Measurements from ENCODE around the gene ATRNL1. TPM values are rescaled to one million over a fixed set of nuclear protein-coding genes. Genes with fewer than 3 reads are reported as not detected.

Gene ATRNL1
- total RNA-seq, 1 donor from 2014 or later = 16.4 TPM

DNA sequence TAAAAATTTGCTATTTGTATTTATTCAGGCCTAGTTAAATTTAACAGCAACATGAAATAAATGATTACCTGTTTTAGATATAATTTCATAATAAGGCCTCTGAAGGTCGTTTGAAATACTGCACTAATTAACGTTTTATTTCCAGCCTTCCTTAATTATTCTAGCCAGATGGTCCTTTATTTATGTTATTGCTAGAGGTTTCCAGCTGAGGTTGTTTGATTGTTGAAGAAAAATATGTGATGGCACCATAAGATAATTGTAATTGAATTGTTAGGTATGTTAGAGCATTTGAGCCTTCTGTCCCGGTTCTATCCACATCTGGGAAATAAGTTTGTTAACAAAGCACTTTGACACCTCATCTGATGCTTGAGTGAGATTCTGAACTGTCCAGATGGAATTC lies 556.1 kb downstream of the ATRNL1 start:
- Histone ChIP-seq H3K9ac (no peak overlapping the region), H3F3A (ENCODE audit: low read depth) (no peaks in the 10 kb centered on the region), H3K4me1 (no peaks in the 10 kb centered on the region), H3K79me2 (ENCODE audit: low read depth) (no peaks in the 10 kb centered on the region), H3K9me3 (ENCODE audit: low read depth) (no peaks in the 10 kb centered on the region), H3K36me3 (no peaks in the 10 kb centered on the region), H3K27ac (no peak overlapping the region), H3K4me3 (no peak overlapping the region), H3K27me3 (no peaks in the 10 kb centered on the region), H4K20me1 (ENCODE audit: low read depth) (no peaks in the 10 kb centered on the region), H2AFZ (replicated peaks) (no peak overlapping the region), H3K4me2 (no peak overlapping the region)
- Mint-ChIP-seq H3K4me3 (no peak overlapping the region), H3K9me3 (no peaks in the 10 kb centered on the region), H3K4me1 (peaks cover 3% of the 10 kb centered on the region), H3K36me3 (no peaks in the 10 kb centered on the region), H3K27me3 (ENCODE audit: insufficient read depth, low read depth) (no peaks in the 10 kb centered on the region), H3K27ac (no peak overlapping the region)
- no peak for DNase-seq (ENCODE audit: low spot score)
- TF ChIP-seq EZH2 (IDR thresholded peaks at IDR 0.05) (no peak), EZH2phosphoT487 (IDR thresholded peaks at IDR 0.05) (no peak)
- TF ChIP-seq, protein P1, sequence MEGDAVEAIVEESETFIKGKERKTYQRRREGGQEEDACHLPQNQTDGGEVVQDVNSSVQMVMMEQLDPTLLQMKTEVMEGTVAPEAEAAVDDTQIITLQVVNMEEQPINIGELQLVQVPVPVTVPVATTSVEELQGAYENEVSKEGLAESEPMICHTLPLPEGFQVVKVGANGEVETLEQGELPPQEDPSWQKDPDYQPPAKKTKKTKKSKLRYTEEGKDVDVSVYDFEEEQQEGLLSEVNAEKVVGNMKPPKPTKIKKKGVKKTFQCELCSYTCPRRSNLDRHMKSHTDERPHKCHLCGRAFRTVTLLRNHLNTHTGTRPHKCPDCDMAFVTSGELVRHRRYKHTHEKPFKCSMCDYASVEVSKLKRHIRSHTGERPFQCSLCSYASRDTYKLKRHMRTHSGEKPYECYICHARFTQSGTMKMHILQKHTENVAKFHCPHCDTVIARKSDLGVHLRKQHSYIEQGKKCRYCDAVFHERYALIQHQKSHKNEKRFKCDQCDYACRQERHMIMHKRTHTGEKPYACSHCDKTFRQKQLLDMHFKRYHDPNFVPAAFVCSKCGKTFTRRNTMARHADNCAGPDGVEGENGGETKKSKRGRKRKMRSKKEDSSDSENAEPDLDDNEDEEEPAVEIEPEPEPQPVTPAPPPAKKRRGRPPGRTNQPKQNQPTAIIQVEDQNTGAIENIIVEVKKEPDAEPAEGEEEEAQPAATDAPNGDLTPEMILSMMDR (IDR thresholded peaks at IDR 0.05) = no peak

DNA sequence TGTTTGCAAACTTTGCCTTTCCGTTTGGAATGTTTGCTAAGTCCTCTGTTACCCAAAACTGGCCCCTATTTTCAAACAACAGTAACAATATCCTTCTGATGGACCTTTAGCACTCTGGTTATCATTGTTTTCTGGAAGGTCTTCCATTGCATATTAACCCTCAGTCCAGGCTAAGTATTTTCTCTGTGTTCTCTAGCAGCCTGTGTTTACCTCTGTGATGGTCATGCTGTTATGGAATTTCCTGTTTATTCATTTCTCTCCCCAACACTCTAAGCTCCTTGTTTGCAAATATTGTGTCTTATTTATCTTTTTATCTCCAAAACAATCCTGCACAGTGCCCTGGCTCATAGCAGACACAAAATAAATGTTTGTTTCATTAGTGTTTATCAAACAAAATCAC lies 560.3 kb downstream of the ATRNL1 start:
- Histone ChIP-seq H3K4me2 (no peak overlapping the region), H3K27me3 (no peaks in the 10 kb centered on the region), H3K4me1 (no peaks in the 10 kb centered on the region), H4K20me1 (ENCODE audit: low read depth) (no peaks in the 10 kb centered on the region), H3K27ac (no peak overlapping the region), H3K79me2 (ENCODE audit: low read depth) (no peaks in the 10 kb centered on the region), H3K9ac (no peak overlapping the region), H3K36me3 (no peaks in the 10 kb centered on the region), H3K9me3 (ENCODE audit: low read depth) (no peaks in the 10 kb centered on the region), H3K4me3 (no peak overlapping the region), H2AFZ (replicated peaks) (no peak overlapping the region), H3F3A (ENCODE audit: low read depth) (no peaks in the 10 kb centered on the region)
- Mint-ChIP-seq H3K27me3 (ENCODE audit: insufficient read depth, low read depth) (no peaks in the 10 kb centered on the region), H3K36me3 (no peaks in the 10 kb centered on the region), H3K9me3 (no peaks in the 10 kb centered on the region), H3K4me3 (no peak overlapping the region), H3K27ac (no peak overlapping the region), H3K4me1 (peaks cover 3% of the 10 kb centered on the region)
- TF ChIP-seq EZH2 (IDR thresholded peaks at IDR 0.05) (no peak), EZH2phosphoT487 (IDR thresholded peaks at IDR 0.05) (no peak)
- TF ChIP-seq, protein P1 (IDR thresholded peaks at IDR 0.05) = no peak
- no peak for DNase-seq (ENCODE audit: low spot score)

DNA sequence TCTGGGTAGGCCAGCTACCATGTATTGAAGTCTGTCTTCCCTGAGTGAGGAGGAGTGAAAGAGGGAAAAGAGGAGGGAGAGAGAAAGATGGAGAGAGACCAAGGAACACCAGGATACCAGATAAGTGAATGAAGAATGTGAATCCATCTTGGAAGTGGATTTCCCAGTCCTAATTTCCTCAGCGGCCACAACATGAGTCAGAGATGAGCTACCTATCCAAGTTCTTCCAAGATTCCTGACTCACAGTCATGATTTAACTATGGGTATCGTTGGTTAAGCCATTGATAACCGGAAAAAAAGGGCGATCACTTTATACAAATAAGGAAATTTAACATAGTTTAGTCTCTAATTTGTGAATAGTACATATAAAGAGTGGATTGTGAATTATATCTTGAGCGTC lies 561.8 kb downstream of the ATRNL1 start:
- Mint-ChIP-seq H3K27ac (no peak overlapping the region), H3K9me3 (no peaks in the 10 kb centered on the region), H3K4me1 (peaks cover 3% of the 10 kb centered on the region), H3K36me3 (no peaks in the 10 kb centered on the region), H3K27me3 (ENCODE audit: insufficient read depth, low read depth) (no peaks in the 10 kb centered on the region), H3K4me3 (no peak overlapping the region)
- H4K20me1 ChIP-seq (ENCODE audit: low read depth) = no peaks in the 10 kb centered on the region
- H3K4me2 ChIP-seq = no peak overlapping the region
- H2AFZ ChIP-seq (replicated peaks) = no peak overlapping the region
- no peak overlapping the region for H3K9ac ChIP-seq
- H3K9me3 ChIP-seq (ENCODE audit: low read depth) = no peaks in the 10 kb centered on the region
- no peaks in the 10 kb centered on the region for H3F3A ChIP-seq (ENCODE audit: low read depth)
- H3K27me3 ChIP-seq = no peaks in the 10 kb centered on the region
- no peak overlapping the region for H3K27ac ChIP-seq
- TF ChIP-seq, protein P1 (IDR thresholded peaks at IDR 0.05) = no peak
- TF ChIP-seq EZH2phosphoT487 (IDR thresholded peaks at IDR 0.05) (no peak), EZH2 (IDR thresholded peaks at IDR 0.05) (no peak)
- no peaks in the 10 kb centered on the region for H3K79me2 ChIP-seq (ENCODE audit: low read depth)
- H3K36me3 ChIP-seq = no peaks in the 10 kb centered on the region
- no peaks in the 10 kb centered on the region for H3K4me1 ChIP-seq
- H3K4me3 ChIP-seq = no peak overlapping the region
- DNase-seq (ENCODE audit: low spot score) = no peak
